ENCODE results near the gene SNTG2.
"Not testable (repeated sequence)": the region's sequence is repeated elsewhere in the genome, so short reads cannot be mapped to it uniquely, and the experiment has no call there.

The SNTG2 gene

GRCh38 chr2:950080-950966, at the start of gene SNTG2:
Gene SNTG2, plus strand, starts transcription at chr2:950849. Its CDS starts 148 bp downstream, at chr2:950997.
- DNase-seq: peak; percentile 34 to 35

- no peak for DNase-seq
Measured at GRCh38 chr2:902584-902983, 48.1 kb upstream of the SNTG2 start.

GRCh38 chr2:903223-903900, 47.3 kb upstream of the SNTG2 start:
- no peak for DNase-seq

- no peak for DNase-seq
Measured at GRCh38 chr2:904246-905024, 46.2 kb upstream of the SNTG2 start.

GRCh38 chr2:905091-905832, 45.4 kb upstream of the SNTG2 start:
- DNase-seq: no peak

- DNase-seq: no peak
Measured at GRCh38 chr2:905833-906140, 44.9 kb upstream of the SNTG2 start.

- DNase-seq: no peak
Measured at GRCh38 chr2:907706-908105, 42.9 kb upstream of the SNTG2 start.

GRCh38 chr2:908568-908967, 42.1 kb upstream of the SNTG2 start:
- no peak for DNase-seq

GRCh38 chr2:909764-910379, 40.8 kb upstream of the SNTG2 start:
- DNase-seq: not testable (repeated sequence)

GRCh38 chr2:910698-911097, 40.0 kb upstream of the SNTG2 start:
- DNase-seq: no peak

GRCh38 chr2:915979-916378, 34.7 kb upstream of the SNTG2 start:
- DNase-seq: no peak

GRCh38 chr2:916935-917334, 33.7 kb upstream of the SNTG2 start:
- DNase-seq: no peak

GRCh38 chr2:919672-920071, 31.0 kb upstream of the SNTG2 start:
- DNase-seq: no peak

GRCh38 chr2:920573-920972, 30.1 kb upstream of the SNTG2 start:
- DNase-seq: no peak

- no peak for DNase-seq
Measured at GRCh38 chr2:920999-921398, 29.6 kb upstream of the SNTG2 start.

- no peak for DNase-seq
Measured at GRCh38 chr2:922185-922584, 28.5 kb upstream of the SNTG2 start.

- DNase-seq: no peak
Measured at GRCh38 chr2:923832-924601, 26.6 kb upstream of the SNTG2 start.

- DNase-seq: no peak
Measured at GRCh38 chr2:924701-925100, 25.9 kb upstream of the SNTG2 start.

- DNase-seq: no peak
Measured at GRCh38 chr2:925309-925708, 25.3 kb upstream of the SNTG2 start.

- DNase-seq: no peak
Measured at GRCh38 chr2:925711-926110, 24.9 kb upstream of the SNTG2 start.

GRCh38 chr2:926259-926793, 24.3 kb upstream of the SNTG2 start:
- no peak for DNase-seq
